WI38 (cell line): Measurements from ENCODE around the gene ALDH7A1.

ENCODE experiments used
- H3K4me3 ChIP-seq: 2 replicates; pipeline ENCODE4 v1.5.1; 2011; ENCODE audit warnings: low read depth, mild to moderate bottlenecking, control low read depth, low read length
- CTCF ChIP-seq: IDR thresholded peaks from 2 replicates; pipeline ENCODE4 v1.5.1; 2012; ENCODE audit warnings: low read depth, mild to moderate bottlenecking, control low read depth, low read length

Gene ALDH7A1

GRCh38 chr5:126483156-126483555 lies 111.9 kb downstream of the ALDH7A1 start:
- TF ChIP-seq CTCF, result no peak

GRCh38 chr5:126482591-126482990 lies 112.4 kb downstream of the ALDH7A1 start:
- no peak for TF ChIP-seq CTCF
- H3K4me3 ChIP-seq, result no peak overlapping the region

More at GRCh38 chr5:126483156-126483555, 111.9 kb downstream of the ALDH7A1 start:
- no peak overlapping the region for H3K4me3 ChIP-seq

- no peak for TF ChIP-seq CTCF
Measured at GRCh38 chr5:126481243-126481642, 113.8 kb downstream of the ALDH7A1 start.

More at GRCh38 chr5:126481243-126481642, 113.8 kb downstream of the ALDH7A1 start:
- no peak overlapping the region for H3K4me3 ChIP-seq
